Measurements from ENCODE around the gene SLC25A5.

Gene SLC25A5

DNA sequence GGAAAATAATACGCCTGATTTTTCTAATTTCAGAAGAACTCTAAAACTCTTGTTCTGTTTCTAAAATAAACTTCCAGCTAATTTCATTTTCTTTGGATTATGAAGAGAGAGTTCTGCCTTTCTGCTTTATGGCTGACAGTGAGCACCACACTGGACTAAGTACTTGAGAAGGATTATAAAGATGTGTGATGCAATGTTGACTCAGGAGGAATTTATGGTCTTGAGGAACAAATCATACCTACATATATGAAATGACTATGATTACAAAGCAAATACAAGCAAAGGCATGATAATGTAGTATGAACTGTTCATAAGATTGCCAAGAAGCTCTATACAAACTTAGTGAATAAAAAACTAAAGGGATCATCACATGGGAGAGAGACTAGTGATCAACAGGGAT, 13.0 kb upstream of the SLC25A5 start:
- H3K9ac ChIP-seq (ENCODE audit: low read depth, low read length), result no peak overlapping the region
- no peaks in the 10 kb centered on the region for H3K9me3 ChIP-seq (ENCODE audit: control insufficient read depth, insufficient read depth, low read length)
- H3K36me3 ChIP-seq (ENCODE audit: control insufficient read depth, insufficient read depth, low read length), result no peaks in the 10 kb centered on the region
- H3K4me1 ChIP-seq (ENCODE audit: control insufficient read depth, insufficient read depth, low read length), result no peaks in the 10 kb centered on the region
- H3K4me3 ChIP-seq (ENCODE audit: low read depth, low read length), result no peak overlapping the region
- H3K27me3 ChIP-seq (ENCODE audit: control insufficient read depth, insufficient read depth, low read length), result no peaks in the 10 kb centered on the region

DNA sequence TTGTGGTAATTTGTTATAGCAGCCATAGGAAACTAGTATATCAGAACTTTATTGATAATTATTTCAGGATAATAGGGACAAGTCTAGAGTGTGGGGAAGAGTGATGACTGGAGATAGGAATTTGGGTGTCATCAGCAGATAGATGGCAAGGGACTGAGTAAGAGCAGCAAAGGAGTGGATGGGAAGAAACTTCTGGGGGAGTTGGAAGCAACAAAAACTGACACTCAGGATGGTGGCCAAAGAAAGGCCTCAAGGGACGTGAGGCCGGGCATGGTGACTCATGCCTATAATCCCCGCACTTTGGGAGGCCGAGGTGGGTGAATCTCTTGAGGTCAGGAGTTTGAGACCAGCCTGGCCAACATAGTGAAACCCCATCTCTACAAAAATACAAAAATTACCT, 9.1 kb upstream of the SLC25A5 start:
- no peaks in the 10 kb centered on the region for H3K9me3 ChIP-seq (ENCODE audit: control insufficient read depth, insufficient read depth, low read length)
- no peak overlapping the region for H3K4me3 ChIP-seq (ENCODE audit: low read depth, low read length)
- no peaks in the 10 kb centered on the region for H3K27me3 ChIP-seq (ENCODE audit: control insufficient read depth, insufficient read depth, low read length)
- H3K36me3 ChIP-seq (ENCODE audit: control insufficient read depth, insufficient read depth, low read length), result no peaks in the 10 kb centered on the region
- H3K4me1 ChIP-seq (ENCODE audit: control insufficient read depth, insufficient read depth, low read length), result no peaks in the 10 kb centered on the region
- no peak overlapping the region for H3K9ac ChIP-seq (ENCODE audit: low read depth, low read length)

- Histone ChIP-seq H3K27me3 (ENCODE audit: control insufficient read depth, insufficient read depth, low read length) (no peaks in the 10 kb centered on the region), H3K9me3 (ENCODE audit: control insufficient read depth, insufficient read depth, low read length) (no peaks in the 10 kb centered on the region)
Observed at GRCh38 chrX:119465555-119465954, 2.7 kb upstream of the SLC25A5 start.

GRCh38 chrX:119466970-119467369, 1.3 kb upstream of the SLC25A5 start:
- H3K9ac ChIP-seq (ENCODE audit: low read depth, low read length), result no peak overlapping the region
- peaks cover 5% of the 10 kb centered on the region for H3K36me3 ChIP-seq (ENCODE audit: control insufficient read depth, insufficient read depth, low read length)
- no peaks in the 10 kb centered on the region for H3K4me1 ChIP-seq (ENCODE audit: control insufficient read depth, insufficient read depth, low read length)
- H3K4me3 ChIP-seq (ENCODE audit: low read depth, low read length), result no peak overlapping the region
- H3K27me3 ChIP-seq (ENCODE audit: control insufficient read depth, insufficient read depth, low read length), result no peaks in the 10 kb centered on the region
- H3K9me3 ChIP-seq (ENCODE audit: control insufficient read depth, insufficient read depth, low read length), result no peaks in the 10 kb centered on the region

More at GRCh38 chrX:119465555-119465954, 2.7 kb upstream of the SLC25A5 start:
- Histone ChIP-seq H3K4me3 (ENCODE audit: low read depth, low read length) (no peak overlapping the region), H3K4me1 (ENCODE audit: control insufficient read depth, insufficient read depth, low read length) (no peaks in the 10 kb centered on the region), H3K9ac (ENCODE audit: low read depth, low read length) (no peak overlapping the region), H3K36me3 (ENCODE audit: control insufficient read depth, insufficient read depth, low read length) (peaks cover 5% of the 10 kb centered on the region)

GRCh38 chrX:119467433-119467832, 811 bp upstream of the SLC25A5 start:
- no peak overlapping the region for H3K9ac ChIP-seq (ENCODE audit: low read depth, low read length)
- H3K9me3 ChIP-seq (ENCODE audit: control insufficient read depth, insufficient read depth, low read length), result no peaks in the 10 kb centered on the region
- H3K4me1 ChIP-seq (ENCODE audit: control insufficient read depth, insufficient read depth, low read length), result no peaks in the 10 kb centered on the region
- no peaks in the 10 kb centered on the region for H3K27me3 ChIP-seq (ENCODE audit: control insufficient read depth, insufficient read depth, low read length)
- H3K36me3 ChIP-seq (ENCODE audit: control insufficient read depth, insufficient read depth, low read length), result peaks cover 5% of the 10 kb centered on the region
- H3K4me3 ChIP-seq (ENCODE audit: low read depth, low read length), result peak overlapping the region; percentile 33

DNA sequence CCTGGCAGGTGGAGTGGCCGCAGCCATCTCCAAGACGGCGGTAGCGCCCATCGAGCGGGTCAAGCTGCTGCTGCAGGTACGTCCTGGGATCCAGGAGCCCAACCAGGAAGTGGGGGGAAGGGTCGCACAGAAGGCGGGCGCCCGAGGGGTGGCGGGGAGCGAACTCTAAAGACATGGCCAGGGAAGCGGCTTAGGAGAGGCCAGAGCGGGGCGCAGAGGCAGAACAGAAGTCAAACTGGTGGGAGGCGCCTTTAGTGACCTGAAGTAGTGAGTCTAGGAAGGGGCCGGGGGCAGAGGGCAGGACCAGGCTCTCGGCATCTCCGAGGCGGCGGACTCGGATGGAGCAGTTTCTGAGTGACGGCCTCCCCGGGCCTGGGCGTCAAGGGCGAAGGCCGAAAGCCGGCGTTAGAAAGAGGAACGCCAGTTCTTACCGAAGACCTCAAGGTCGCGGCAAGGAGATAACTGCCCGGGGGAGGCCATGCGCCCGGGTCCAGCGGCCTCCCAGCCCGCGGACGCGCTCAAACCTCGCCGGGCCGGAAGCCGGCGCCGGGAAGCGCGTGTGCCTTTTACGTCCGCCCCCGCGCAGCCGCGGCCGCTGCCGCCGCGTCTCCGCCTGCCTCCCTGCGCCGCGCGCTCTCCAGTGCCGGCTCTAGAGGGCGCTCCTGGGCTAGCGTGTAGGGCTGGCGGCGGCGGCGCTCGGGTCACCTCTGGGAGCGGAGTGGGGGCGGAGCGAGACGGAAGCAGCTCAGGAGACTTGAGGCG, 488 bp downstream of the SLC25A5 start:
- no peaks in the 10 kb centered on the region for H3K9me3 ChIP-seq (ENCODE audit: control insufficient read depth, insufficient read depth, low read length)
- no peaks in the 10 kb centered on the region for H3K27me3 ChIP-seq (ENCODE audit: control insufficient read depth, insufficient read depth, low read length)
- H3K9ac ChIP-seq (ENCODE audit: low read depth, low read length), result peak overlapping the region; percentile 60
- no peaks in the 10 kb centered on the region for H3K4me1 ChIP-seq (ENCODE audit: control insufficient read depth, insufficient read depth, low read length)
- H3K4me3 ChIP-seq (ENCODE audit: low read depth, low read length), result peak overlapping the region; percentile 72
- H3K36me3 ChIP-seq (ENCODE audit: control insufficient read depth, insufficient read depth, low read length), result peaks cover 5% of the 10 kb centered on the region

- Histone ChIP-seq H3K9ac (ENCODE audit: low read depth, low read length) (no peak overlapping the region), H3K36me3 (ENCODE audit: control insufficient read depth, insufficient read depth, low read length) (peaks cover 5% of the 10 kb centered on the region), H3K9me3 (ENCODE audit: control insufficient read depth, insufficient read depth, low read length) (no peaks in the 10 kb centered on the region), H3K27me3 (ENCODE audit: control insufficient read depth, insufficient read depth, low read length) (no peaks in the 10 kb centered on the region), H3K4me1 (ENCODE audit: control insufficient read depth, insufficient read depth, low read length) (no peaks in the 10 kb centered on the region), H3K4me3 (ENCODE audit: low read depth, low read length) (peak overlapping the region; percentile 72)
Observed at GRCh38 chrX:119469313-119469635, 1.0 kb downstream of the SLC25A5 start.

GRCh38 chrX:119474615-119475388, 6.6 kb downstream of the SLC25A5 start:
- H3K4me3 ChIP-seq (ENCODE audit: low read depth, low read length), result no peak overlapping the region
- peaks cover 5% of the 10 kb centered on the region for H3K36me3 ChIP-seq (ENCODE audit: control insufficient read depth, insufficient read depth, low read length)
- H3K4me1 ChIP-seq (ENCODE audit: control insufficient read depth, insufficient read depth, low read length), result no peaks in the 10 kb centered on the region
- no peaks in the 10 kb centered on the region for H3K9me3 ChIP-seq (ENCODE audit: control insufficient read depth, insufficient read depth, low read length)
- H3K9ac ChIP-seq (ENCODE audit: low read depth, low read length), result no peak overlapping the region
- H3K27me3 ChIP-seq (ENCODE audit: control insufficient read depth, insufficient read depth, low read length), result no peaks in the 10 kb centered on the region

GRCh38 chrX:119475389-119476101, 7.3 kb downstream of the SLC25A5 start:
- H3K4me3 ChIP-seq (ENCODE audit: low read depth, low read length), result no peak overlapping the region
- H3K36me3 ChIP-seq (ENCODE audit: control insufficient read depth, insufficient read depth, low read length), result peaks cover under 1% of the 10 kb centered on the region
- no peaks in the 10 kb centered on the region for H3K9me3 ChIP-seq (ENCODE audit: control insufficient read depth, insufficient read depth, low read length)
- no peaks in the 10 kb centered on the region for H3K4me1 ChIP-seq (ENCODE audit: control insufficient read depth, insufficient read depth, low read length)
- H3K27me3 ChIP-seq (ENCODE audit: control insufficient read depth, insufficient read depth, low read length), result no peaks in the 10 kb centered on the region
- H3K9ac ChIP-seq (ENCODE audit: low read depth, low read length), result no peak overlapping the region

DNA sequence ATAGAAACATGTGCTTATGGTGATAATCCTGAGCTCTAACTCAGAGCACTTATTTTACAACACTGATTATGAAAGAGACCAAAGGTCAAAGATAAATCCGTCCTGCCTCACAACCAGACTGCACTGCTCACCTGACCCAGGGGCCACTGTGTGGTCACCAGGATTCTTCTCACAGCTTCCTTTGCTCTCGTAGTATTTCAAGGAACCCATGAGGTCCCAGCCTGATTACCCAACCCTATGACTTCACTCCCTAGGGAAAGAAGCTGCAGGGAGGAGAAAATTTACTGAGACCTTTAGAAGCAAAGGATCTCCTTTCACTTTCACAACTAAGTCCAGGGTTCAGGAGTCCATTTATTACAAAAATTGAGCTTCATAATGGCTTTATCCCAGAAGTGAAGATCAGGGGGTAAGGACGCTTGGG, 9.6 kb downstream of the SLC25A5 start:
- Histone ChIP-seq H3K36me3 (ENCODE audit: control insufficient read depth, insufficient read depth, low read length) (no peaks in the 10 kb centered on the region), H3K27me3 (ENCODE audit: control insufficient read depth, insufficient read depth, low read length) (peaks cover 3% of the 10 kb centered on the region), H3K9me3 (ENCODE audit: control insufficient read depth, insufficient read depth, low read length) (no peaks in the 10 kb centered on the region), H3K4me3 (ENCODE audit: low read depth, low read length) (no peak overlapping the region), H3K9ac (ENCODE audit: low read depth, low read length) (no peak overlapping the region), H3K4me1 (ENCODE audit: control insufficient read depth, insufficient read depth, low read length) (no peaks in the 10 kb centered on the region)

- no peaks in the 10 kb centered on the region for H3K9me3 ChIP-seq (ENCODE audit: control insufficient read depth, insufficient read depth, low read length)
- H3K9ac ChIP-seq (ENCODE audit: low read depth, low read length), result no peak overlapping the region
- H3K4me3 ChIP-seq (ENCODE audit: low read depth, low read length), result no peak overlapping the region
Observed at GRCh38 chrX:119478504-119478903, 10.3 kb downstream of the SLC25A5 start.

More at GRCh38 chrX:119478504-119478903, 10.3 kb downstream of the SLC25A5 start:
- Histone ChIP-seq H3K27me3 (ENCODE audit: control insufficient read depth, insufficient read depth, low read length) (peaks cover 9% of the 10 kb centered on the region), H3K4me1 (ENCODE audit: control insufficient read depth, insufficient read depth, low read length) (no peaks in the 10 kb centered on the region), H3K36me3 (ENCODE audit: control insufficient read depth, insufficient read depth, low read length) (no peaks in the 10 kb centered on the region)

Data from iPS-15b (cell line).